ENCODE measurements around the gene BCAM.
A peak's percentile ranks its signal among the peaks of the same experiment; 100 is the strongest.

- TF ChIP-seq RFX5 (IDR thresholded peaks at IDR 0.05; ENCODE audit: low read depth, low read length) (no peak), CEBPB (IDR thresholded peaks at IDR 0.05; ENCODE audit: low read depth, low read length) (no peak), CTCF (conservative IDR thresholded peaks at IDR 0.05; ENCODE audit: low read depth, low read length) (no peak), RAD21 (IDR thresholded peaks at IDR 0.05; ENCODE audit: low read length) (no peak), BHLHE40 (IDR thresholded peaks at IDR 0.05; ENCODE audit: low read depth, low read length) (no peak), USF2 (IDR thresholded peaks at IDR 0.05; ENCODE audit: low read depth, low read length) (no peak), POLR2A (IDR thresholded peaks at IDR 0.05; ENCODE audit: low read depth, low read length) (peak; percentile 19; the same call in 1 of the 2 replicates), MAZ (IDR thresholded peaks at IDR 0.05; ENCODE audit: borderline replicate concordance, low read depth, low read length) (no peak), MXI1 (IDR thresholded peaks at IDR 0.05; ENCODE audit: borderline replicate concordance, low read depth, low read length) (0 out of 2 replicates have a peak, but pooled peaks have one; percentile 17), CHD1 (IDR thresholded peaks at IDR 0.05; ENCODE audit: low read depth, low read length) (no peak), SMC3 (IDR thresholded peaks at IDR 0.05; ENCODE audit: low read depth, low read length) (no peak), NFE2L2 (IDR thresholded peaks at IDR 0.05; ENCODE audit: low read depth, low read length) (no peak)
These were observed 39.3 kb downstream of the BCAM start for GRCh38 chr19:44848036-44848811.
